HepG2 (cell line): ENCODE measurements around the gene RHOG. TPM values are rescaled to one million over a fixed set of nuclear protein-coding genes. Genes with fewer than 3 reads are reported as not detected.

Experiments used
- BORCS8-MEF2B ChIP-seq: sonication (generic); formaldehyde crosslinking; IDR thresholded peaks from 2 replicates; pipeline ENCODE4 v1.8.0; 2022; ENCODE audit warnings: mild to moderate bottlenecking, missing genetic modification reagents
- CBX2 ChIP-seq, 2 experiments: fragments of 200-600 bp in 1 of 2; sonication (generic); formaldehyde crosslinking in 1 of 2; IDR thresholded peaks; 2 replicates each; pipeline versions ENCODE4 v1.7.0 to v1.8.1; 2018 to 2022; ENCODE audit warnings: low read depth in 2 of 2, low read length in 1 of 2, mild to moderate bottlenecking in 1 of 2, missing genetic modification reagents in 1 of 2
- ETV5 ChIP-seq: IDR thresholded peaks from 2 replicates; pipeline ENCODE4 v1.6.1; 2018; ENCODE audit warnings: missing biosample characterization, missing genetic modification reagents, inconsistent platforms, borderline replicate concordance
- FOSL2 ChIP-seq: sonication (generic); formaldehyde crosslinking; IDR thresholded peaks from 2 replicates; pipeline ENCODE4 v1.4.0; 2020; ENCODE audit warnings: missing genetic modification reagents
- HOXA3 ChIP-seq: sonication (generic); formaldehyde crosslinking; IDR thresholded peaks from 2 replicates; pipeline ENCODE4 v1.5.0; 2020; ENCODE audit warnings: missing genetic modification reagents
- KDM5A ChIP-seq: fragments of 200-600 bp; sonication (generic); IDR thresholded peaks from 2 replicates; pipeline ENCODE4 v1.7.0; 2018; ENCODE audit warnings: antibody characterized with exemption, mild to moderate bottlenecking, low read length, borderline replicate concordance
- MEIS1 ChIP-seq: sonication (generic); formaldehyde crosslinking; IDR thresholded peaks from 2 replicates; pipeline ENCODE4 v1.9.0; 2021; ENCODE audit warnings: mild to moderate bottlenecking, missing genetic modification reagents, moderate library complexity, borderline replicate concordance
- NR2F1 ChIP-seq, 2 experiments: fragments of 450-650 bp in 1 of 2; formaldehyde crosslinking in 1 of 2; IDR thresholded peaks; 2 replicates each; pipeline versions ENCODE4 v1.5.0 to v1.6.1; 2016 to 2020; ENCODE audit warnings: mild to moderate bottlenecking in 1 of 2, missing compliant biosample characterization in 1 of 2, missing genetic modification reagents in 1 of 2, moderate library complexity in 1 of 2
- PLRG1 ChIP-seq: fragments of 450-650 bp; conservative IDR thresholded peaks from 2 replicates; pipeline ENCODE4 v1.6.1; 2016
- PREB ChIP-seq: sonication (generic); formaldehyde crosslinking; IDR thresholded peaks from 2 replicates; pipeline ENCODE4 v1.4.0; 2020; ENCODE audit warnings: missing genetic modification reagents
- SMARCC2 ChIP-seq: fragments of 450-650 bp; IDR thresholded peaks from 2 replicates; pipeline ENCODE4 v1.6.1; 2017; ENCODE audit warnings: antibody characterized with exemption, mild to moderate bottlenecking
- SP2 ChIP-seq: sonication (generic); formaldehyde crosslinking; IDR thresholded peaks from 2 replicates; pipeline ENCODE4 v1.5.1; 2020; ENCODE audit warnings: mild to moderate bottlenecking, missing genetic modification reagents
- SP5 ChIP-seq: IDR thresholded peaks from 2 replicates; pipeline ENCODE4 v1.6.1; 2016; ENCODE audit warnings: low read depth, borderline replicate concordance
- TCF7 ChIP-seq: sonication (generic); IDR thresholded peaks from 2 replicates; pipeline ENCODE4 v1.6.1; 2016; ENCODE audit warnings: antibody characterized with exemption, low read depth
- TMF1 ChIP-seq: sonication (generic); formaldehyde crosslinking; IDR thresholded peaks from 2 replicates; pipeline ENCODE4 v1.8.1; 2022; ENCODE audit warnings: low read depth, missing genetic modification reagents
- TSC22D2 ChIP-seq: sonication (generic); formaldehyde crosslinking; IDR thresholded peaks from 2 replicates; pipeline ENCODE4 v1.5.1; 2020; ENCODE audit warnings: missing genetic modification reagents, mild to moderate bottlenecking, borderline replicate concordance
- YEATS2 ChIP-seq: sonication (generic); formaldehyde crosslinking; IDR thresholded peaks from 2 replicates; pipeline ENCODE4 v1.4.0; 2020; ENCODE audit warnings: missing genetic modification reagents, borderline replicate concordance
- ZMYM4 ChIP-seq: sonication (generic); formaldehyde crosslinking; IDR thresholded peaks from 2 replicates; pipeline ENCODE4 v1.8.1; 2023; ENCODE audit warnings: mild to moderate bottlenecking, missing genetic modification reagents
- ZNF263 ChIP-seq: sonication (generic); formaldehyde crosslinking; IDR thresholded peaks from 2 replicates; pipeline ENCODE4 v1.4.0; 2020; ENCODE audit warnings: missing genetic modification reagents
- ZNF274 ChIP-seq: sonication (generic); formaldehyde crosslinking; IDR thresholded peaks from 2 replicates; pipeline ENCODE4 v1.5.1; 2020; ENCODE audit warnings: mild to moderate bottlenecking, missing genetic modification reagents
- ZNF501 ChIP-seq: sonication (generic); formaldehyde crosslinking; IDR thresholded peaks from 2 replicates; pipeline ENCODE4 v1.5.1; 2020; ENCODE audit warnings: mild to moderate bottlenecking, moderate library complexity, missing genetic modification reagents
- ZNF562 ChIP-seq: sonication (generic); formaldehyde crosslinking; IDR thresholded peaks from 2 replicates; pipeline ENCODE4 v1.8.0; 2022; ENCODE audit warnings: missing genetic modification reagents, borderline replicate concordance
- ZNF703 ChIP-seq: sonication (generic); formaldehyde crosslinking; IDR thresholded peaks from 2 replicates; pipeline ENCODE4 v1.5.1; 2020; ENCODE audit warnings: missing genetic modification reagents, mild to moderate bottlenecking, moderate library complexity, borderline replicate concordance
- ZSCAN9 ChIP-seq: IDR thresholded peaks from 2 replicates; pipeline ENCODE4 v1.6.1; 2016; ENCODE audit warnings: borderline replicate concordance
- polyA plus RNA-seq, 8 experiments: library from polyadenylated mRNA; depleted of rRNA in 3 of 8; stranded (reverse) in 7 of 8; unstranded in 1 of 8; fragments of >200 nt; fragmentation: Illumina TruSeq in 4 of 8; extraction: Trizol in 4 of 8; gene quantifications; 2 replicates each; pipeline versions ENCODE4 v1.2.1 to v1.2.3, GENCODE V29; 2011 to 2016; ENCODE audit warnings: low read depth in 4 of 8, missing spikeins in 1 of 8, mixed read lengths in 1 of 8; ENCODE audit not compliant: insufficient read depth in 1 of 8
- total RNA-seq, 5 experiments: library from RNA; depleted of rRNA; stranded (reverse); fragments of >200 nt; fragmentation: Illumina TruSeq; extraction: Trizol; gene quantifications; 2 replicates each; pipeline ENCODE4 v1.2.3, GENCODE V29; 2016; ENCODE audit warnings: low read depth in 1 of 5
- TF ChIP-seq, protein P1 (sequence below): sonication (generic); formaldehyde crosslinking; IDR thresholded peaks from 2 replicates; pipeline ENCODE4 v1.5.1; 2020; ENCODE audit warnings: mild to moderate bottlenecking, missing genetic modification reagents, moderate library complexity
- TF ChIP-seq, protein P2 (sequence below): sonication (generic); formaldehyde crosslinking; IDR thresholded peaks from 2 replicates; pipeline ENCODE4 v1.4.0; 2020; ENCODE audit warnings: missing genetic modification reagents

RHOG gene
- total and polyA plus RNA-seq, 2 of the 13 experiments (the other 11 are each of a cell fraction or from before 2014, with no cell fraction given): 7.7 to 23.4 TPM

DNA sequence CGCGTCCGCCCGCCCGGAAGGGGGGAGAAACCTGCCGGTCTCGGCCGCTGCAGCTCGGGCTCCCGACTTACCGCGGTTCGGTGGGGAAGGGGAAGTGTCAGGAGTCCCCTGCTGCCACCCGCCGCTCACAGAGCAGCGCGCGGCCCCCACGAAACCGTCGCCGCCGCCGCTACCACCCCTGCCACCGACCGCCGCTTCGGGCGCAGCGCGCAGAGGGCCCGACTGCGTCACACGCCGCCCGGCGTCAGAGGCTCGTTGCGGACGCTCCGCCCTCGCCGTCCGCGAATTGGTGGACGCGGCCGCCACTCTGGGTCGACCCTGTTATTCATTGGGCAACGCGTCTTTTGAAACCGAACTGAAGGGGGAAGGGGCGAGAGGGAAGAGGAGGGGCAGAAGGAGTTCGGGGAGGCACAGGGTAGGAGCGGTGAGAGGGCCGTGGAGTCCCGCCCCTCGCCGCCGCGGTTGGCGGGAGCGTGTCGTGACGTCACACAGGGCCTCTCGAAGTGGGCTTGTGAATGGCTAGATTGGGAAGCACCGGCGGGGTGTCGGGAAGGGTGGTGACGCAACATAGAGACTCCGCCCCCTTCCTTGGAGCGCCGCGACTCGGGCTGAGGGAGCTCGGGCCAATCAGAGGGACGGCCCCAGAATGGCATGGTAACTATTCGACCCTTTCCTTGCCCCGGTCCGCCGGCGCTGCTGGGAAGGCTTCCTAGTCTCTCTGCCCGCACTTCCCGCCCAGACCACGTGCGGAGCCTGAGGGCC lies 43.2 kb downstream of the RHOG start, which contains the start of gene NUP98 (continued):
- TF ChIP-seq TCF7: no peak
- TF ChIP-seq ETV5 (CRISPR knock-in tag): 0 out of 2 replicates have a peak, but pooled peaks have one; percentile 40
- peak; percentile 60; the same call in 1 of the 2 replicates for TF ChIP-seq KDM5A
- TF ChIP-seq CBX2 (IDR thresholded peaks at IDR 0.05; ENCODE audit: low read depth, low read length): no peak
- TF ChIP-seq CBX2 (CRISPR knock-in tag; IDR thresholded peaks at IDR 0.05; ENCODE audit: low read depth): no peak
- peak; percentile 28; the same call in 1 of the 2 replicates for TF ChIP-seq ZNF263 (CRISPR knock-in tag)
- TF ChIP-seq ZNF703 (CRISPR knock-in tag): peak; percentile 46; the same call in 1 of the 2 replicates
- TF ChIP-seq SP5 (CRISPR knock-in tag): peak; percentile 72; the same call in 1 of the 2 replicates
- TF ChIP-seq TSC22D2 (CRISPR knock-in tag): peak; percentile 55; the same call in 1 of the 2 replicates
- TF ChIP-seq HOXA3: peak; percentile 98
- TF ChIP-seq YEATS2: peak; percentile 44; the same call in 1 of the 2 replicates
- TF ChIP-seq TMF1: peak; percentile 91
- TF ChIP-seq, protein P1, sequence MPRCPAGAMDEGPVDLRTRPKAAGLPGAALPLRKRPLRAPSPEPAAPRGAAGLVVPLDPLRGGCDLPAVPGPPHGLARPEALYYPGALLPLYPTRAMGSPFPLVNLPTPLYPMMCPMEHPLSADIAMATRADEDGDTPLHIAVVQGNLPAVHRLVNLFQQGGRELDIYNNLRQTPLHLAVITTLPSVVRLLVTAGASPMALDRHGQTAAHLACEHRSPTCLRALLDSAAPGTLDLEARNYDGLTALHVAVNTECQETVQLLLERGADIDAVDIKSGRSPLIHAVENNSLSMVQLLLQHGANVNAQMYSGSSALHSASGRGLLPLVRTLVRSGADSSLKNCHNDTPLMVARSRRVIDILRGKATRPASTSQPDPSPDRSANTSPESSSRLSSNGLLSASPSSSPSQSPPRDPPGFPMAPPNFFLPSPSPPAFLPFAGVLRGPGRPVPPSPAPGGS (CRISPR knock-in tag): peak; percentile 84
- TF ChIP-seq ZSCAN9 (CRISPR knock-in tag): no peak; the same call in 1 of the 2 replicates
- TF ChIP-seq MEIS1 (CRISPR knock-in tag): peak; percentile 83; the same call in 1 of the 2 replicates
- TF ChIP-seq NR2F1 (CRISPR knock-in tag; IDR thresholded peaks at IDR 0.05): no peak
- TF ChIP-seq FOSL2: peak; percentile 25
- peak; percentile 82 for TF ChIP-seq ZNF274 (CRISPR knock-in tag)
- peak; percentile 99 for TF ChIP-seq SP2 (CRISPR knock-in tag)
- no peak for TF ChIP-seq SMARCC2
- TF ChIP-seq, protein P2, sequence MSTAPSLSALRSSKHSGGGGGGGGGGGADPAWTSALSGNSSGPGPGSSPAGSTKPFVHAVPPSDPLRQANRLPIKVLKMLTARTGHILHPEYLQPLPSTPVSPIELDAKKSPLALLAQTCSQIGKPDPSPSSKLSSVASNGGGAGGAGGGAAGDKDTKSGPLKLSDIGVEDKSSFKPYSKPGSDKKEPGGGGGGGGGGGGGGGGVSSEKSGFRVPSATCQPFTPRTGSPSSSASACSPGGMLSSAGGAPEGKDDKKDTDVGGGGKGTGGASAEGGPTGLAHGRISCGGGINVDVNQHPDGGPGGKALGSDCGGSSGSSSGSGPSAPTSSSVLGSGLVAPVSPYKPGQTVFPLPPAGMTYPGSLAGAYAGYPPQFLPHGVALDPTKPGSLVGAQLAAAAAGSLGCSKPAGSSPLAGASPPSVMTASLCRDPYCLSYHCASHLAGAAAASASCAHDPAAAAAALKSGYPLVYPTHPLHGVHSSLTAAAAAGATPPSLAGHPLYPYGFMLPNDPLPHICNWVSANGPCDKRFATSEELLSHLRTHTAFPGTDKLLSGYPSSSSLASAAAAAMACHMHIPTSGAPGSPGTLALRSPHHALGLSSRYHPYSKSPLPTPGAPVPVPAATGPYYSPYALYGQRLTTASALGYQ (CRISPR knock-in tag): no peak; the same call in 1 of the 2 replicates
- no peak for TF ChIP-seq PLRG1
- TF ChIP-seq ZNF501 (CRISPR knock-in tag): peak; percentile 76
- peak; percentile 73 for TF ChIP-seq BORCS8-MEF2B
- peak; percentile 91 for TF ChIP-seq ZMYM4 (CRISPR knock-in tag)
- no peak for TF ChIP-seq ZNF562
- no peak for TF ChIP-seq PREB
